MG63 (cell line): ENCODE data around the gene PRSS3. TPM values are rescaled to one million over a fixed set of nuclear protein-coding genes. Genes with fewer than 3 reads are reported as not detected.
"Not testable (repeated sequence)": the region's sequence is repeated elsewhere in the genome, so short reads cannot be mapped to it uniquely, and the experiment has no call there.

ENCODE experiments used
- DNase-seq: peaks from one replicate; pipeline ENCODE4 v3.0.0-alpha.2; 2020
- H3K27me3 ChIP-seq: fragments of 250-450 bp; sonication (Bioruptor Pico); 2 replicates; pipeline ENCODE4 v1.5.1; 2020; ENCODE audit warnings: mild to moderate bottlenecking, moderate library complexity
- H3K36me3 ChIP-seq: fragments of 250-450 bp; sonication (Bioruptor Pico); 2 replicates; pipeline ENCODE4 v1.5.1; 2020; ENCODE audit warnings: mild to moderate bottlenecking, moderate library complexity
- H3K4me3 ChIP-seq: fragments of 250-450 bp; sonication (Bioruptor Pico); 2 replicates; pipeline ENCODE4 v1.5.1; 2020; ENCODE audit warnings: mild to moderate bottlenecking, moderate library complexity
- H3K9me3 ChIP-seq: fragments of 250-450 bp; sonication (Bioruptor Pico); 2 replicates; pipeline ENCODE4 v1.5.1; 2020; ENCODE audit warnings: mild to moderate bottlenecking, moderate library complexity
- total RNA-seq: library from RNA; depleted of rRNA; stranded (reverse); fragments of >200 nt; shearing (Covaris generic); gene quantifications from 2 replicates; pipeline ENCODE4 v1.2.3, GENCODE V29; 2014; ENCODE audit warnings: low replicate concordance; rRNA removed

PRSS3 gene
- total RNA-seq, 1 experiment from 2014 or later: not detected

GRCh38 chr9:33835625-33836260, 40.4 kb downstream of the PRSS3 start:
- no peak for DNase-seq
- Histone ChIP-seq H3K4me3 (no peak overlapping the region), H3K36me3 (no peaks in the 10 kb centered on the region), H3K27me3 (no peaks in the 10 kb centered on the region), H3K9me3 (no peaks in the 10 kb centered on the region)

DNA sequence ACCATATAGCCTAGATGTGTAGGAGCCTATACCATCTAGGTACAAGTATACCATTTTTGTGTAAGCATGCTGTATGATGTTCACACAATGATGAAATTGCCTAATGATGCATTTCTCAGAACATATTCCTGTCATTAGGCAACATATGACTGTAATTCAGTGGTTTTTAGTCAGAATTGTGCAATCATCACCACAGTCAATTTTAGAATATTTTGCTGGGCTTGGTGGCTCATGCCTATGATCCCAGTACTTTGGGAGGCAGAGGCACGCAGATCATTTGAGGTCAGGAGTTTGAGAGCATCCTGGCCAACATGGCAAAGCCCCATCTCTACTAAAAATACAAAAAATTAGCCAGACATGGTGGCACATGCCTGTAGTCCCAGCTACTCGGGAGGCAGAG, 40.9 kb downstream of the PRSS3 start:
- H3K27me3 ChIP-seq, H3K36me3 ChIP-seq, H3K4me3 ChIP-seq, H3K9me3 ChIP-seq: not testable (repeated sequence)
- peak; percentile 10 for DNase-seq

GRCh38 chr9:33837138-33837537, 41.8 kb downstream of the PRSS3 start:
- Histone ChIP-seq H3K27me3 (no peaks in the 10 kb centered on the region), H3K9me3 (no peaks in the 10 kb centered on the region), H3K4me3 (no peak overlapping the region), H3K36me3 (no peaks in the 10 kb centered on the region)
- DNase-seq: no peak

DNA sequence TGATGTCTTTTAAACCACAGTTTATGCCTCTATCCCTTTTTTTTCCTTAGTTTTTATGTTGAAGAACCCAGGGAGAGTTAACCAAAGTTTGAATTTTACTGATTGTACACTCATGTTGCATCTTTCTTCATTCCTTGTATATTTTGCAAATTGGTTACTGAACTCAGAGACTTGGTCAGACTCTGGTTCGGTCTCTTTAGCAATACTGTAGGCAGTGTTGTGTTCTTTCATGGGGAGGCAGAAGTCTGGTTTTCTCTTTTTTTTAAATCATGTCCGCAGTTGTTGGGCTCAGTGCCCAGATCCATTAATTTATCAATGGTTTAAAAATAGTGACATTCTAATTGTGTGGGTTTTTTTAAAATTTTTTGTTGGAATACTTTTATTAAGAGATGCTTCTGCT, 45.0 kb downstream of the PRSS3 start:
- H3K36me3 ChIP-seq: no peaks in the 10 kb centered on the region
- H3K9me3 ChIP-seq: no peaks in the 10 kb centered on the region
- H3K27me3 ChIP-seq: no peaks in the 10 kb centered on the region
- DNase-seq: no peak
- H3K4me3 ChIP-seq: no peak overlapping the region

DNA sequence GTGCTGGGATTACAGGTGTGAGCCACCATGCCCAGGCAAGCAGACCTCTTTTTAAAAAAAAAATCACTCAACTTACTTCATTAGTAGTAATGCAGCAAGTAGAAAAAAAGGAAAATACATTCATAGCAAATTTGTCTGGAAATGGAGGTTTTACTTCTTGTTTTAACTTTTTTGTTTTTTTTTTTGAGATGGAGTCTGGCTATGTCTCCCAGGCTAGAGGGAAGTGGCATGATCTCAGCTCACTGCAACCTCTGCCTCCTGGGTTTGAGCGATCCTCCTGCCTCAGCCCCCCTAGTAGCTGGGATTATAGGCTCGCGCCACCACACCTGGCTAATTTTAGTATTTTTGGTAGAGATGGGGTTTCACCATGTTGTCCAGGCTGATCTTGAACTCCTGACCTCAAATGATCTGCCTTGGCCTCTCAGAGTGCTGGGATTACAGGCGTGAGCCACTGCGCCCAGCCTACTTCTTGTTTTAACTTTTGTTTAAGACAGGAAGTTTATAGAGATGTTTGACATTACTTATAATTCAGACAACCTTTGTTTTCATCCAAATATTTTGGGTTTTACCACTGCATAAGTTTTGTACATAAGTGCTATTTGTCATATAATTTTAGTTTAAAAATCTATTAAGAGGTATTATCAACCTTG, 48.1 kb downstream of the PRSS3 start:
- Histone ChIP-seq H3K9me3 (no peaks in the 10 kb centered on the region), H3K27me3 (no peaks in the 10 kb centered on the region), H3K36me3 (no peaks in the 10 kb centered on the region), H3K4me3 (no peak overlapping the region)
- no peak for DNase-seq

DNA sequence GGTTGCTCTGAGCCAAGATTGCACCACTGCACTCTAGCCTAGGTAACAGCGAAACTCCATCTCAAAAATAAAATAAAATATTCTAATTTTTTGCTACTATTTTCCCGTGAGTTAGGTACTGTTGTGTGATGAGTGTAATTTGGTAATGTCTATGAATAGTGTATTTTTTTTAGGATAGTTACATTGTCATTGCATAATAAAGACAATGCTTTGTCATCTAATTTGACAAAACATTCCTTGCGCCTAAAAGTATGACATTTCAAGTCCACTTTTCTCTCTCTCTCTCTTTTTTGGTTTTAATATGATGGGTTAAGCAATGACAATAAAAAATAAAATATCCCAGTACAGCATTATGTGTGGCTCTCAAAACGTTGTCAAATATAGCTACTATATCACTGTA, 50.9 kb downstream of the PRSS3 start:
- DNase-seq: no peak
- no peaks in the 10 kb centered on the region for H3K36me3 ChIP-seq
- H3K9me3 ChIP-seq: no peaks in the 10 kb centered on the region
- no peaks in the 10 kb centered on the region for H3K27me3 ChIP-seq
- H3K4me3 ChIP-seq: no peak overlapping the region

DNA sequence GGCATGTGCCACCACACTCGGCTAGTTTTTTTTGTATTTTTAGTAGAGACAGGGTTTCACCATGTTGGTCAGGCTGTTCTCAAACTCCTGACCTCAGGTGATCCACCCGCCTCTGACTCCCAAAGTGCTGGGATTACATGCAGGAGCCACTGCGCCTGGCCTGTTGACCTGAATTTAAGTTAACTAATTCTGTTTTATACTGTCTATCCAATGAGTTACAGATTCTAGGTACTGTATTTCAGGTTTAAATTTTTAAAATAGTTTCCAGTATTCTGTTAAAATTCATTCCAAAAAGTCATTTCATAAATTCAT, 52.5 kb downstream of the PRSS3 start:
- not testable (repeated sequence) for H3K36me3 ChIP-seq, H3K4me3 ChIP-seq, H3K27me3 ChIP-seq, H3K9me3 ChIP-seq, DNase-seq

Other genes starting within 250 kb of the PRSS3 start
- 15.1 and 16.5 TPM in 2 replicates for gene UBE2R2, start 21.6 kb downstream of the PRSS3 start, total RNA-seq